Measurements from ENCODE around the gene GARIN1A.

GRCh38 chr7:128665057-128665456, 7.0 kb upstream of the GARIN1A start:
- TF ChIP-seq ZNF133 (tag by site-specific recombination; IDR thresholded peaks at IDR 0.05) (no peak), ZNF169 (tag by site-specific recombination; IDR thresholded peaks at IDR 0.05) (no peak), ZNF10 (tag by site-specific recombination; IDR thresholded peaks at IDR 0.05) (no peak), ATF2 (tag by site-specific recombination; IDR thresholded peaks at IDR 0.05; ENCODE audit: low read depth) (no peak), ZNF704 (tag by site-specific recombination; IDR thresholded peaks at IDR 0.05) (no peak), ZNF692 (tag by site-specific recombination; IDR thresholded peaks at IDR 0.05) (no peak), CTCF (tag by site-specific recombination; IDR thresholded peaks at IDR 0.05) (no peak), ZNF146 (tag by site-specific recombination; IDR thresholded peaks at IDR 0.05) (no peak), ELK4 (IDR thresholded peaks at IDR 0.05; ENCODE audit: borderline replicate concordance, low read depth, low read length) (no peak), ZNF121 (tag by site-specific recombination; IDR thresholded peaks at IDR 0.05) (no peak), ZNF2 (tag by site-specific recombination; IDR thresholded peaks at IDR 0.05) (no peak), SP7 (tag by site-specific recombination; IDR thresholded peaks at IDR 0.05) (no peak), BCL11A (tag by site-specific recombination; IDR thresholded peaks at IDR 0.05; ENCODE audit: low read depth) (no peak)

Data from HEK293 (cell line).